Measurements from ENCODE around the gene TBC1D5.

The TBC1D5 gene

DNA sequence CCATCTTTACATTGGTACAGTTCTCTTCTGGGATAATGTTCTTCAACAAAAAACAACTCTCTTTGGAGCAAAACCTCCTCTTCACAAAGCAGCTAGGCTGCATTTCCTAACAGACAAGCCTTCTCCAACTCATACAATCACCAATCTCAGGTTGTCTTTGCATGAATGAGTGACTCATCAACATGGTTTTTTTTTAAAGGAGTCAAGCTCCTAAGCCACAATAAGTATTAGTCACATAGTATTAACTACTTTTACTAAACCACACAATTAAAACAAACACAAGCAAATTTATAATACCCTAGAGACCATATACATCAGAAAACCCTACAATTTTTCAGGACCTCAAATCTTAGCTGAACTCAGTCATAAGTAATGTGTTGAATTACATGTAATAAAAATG lies 137.4 kb downstream of the TBC1D5 start:
- TF ChIP-seq, protein P1, sequence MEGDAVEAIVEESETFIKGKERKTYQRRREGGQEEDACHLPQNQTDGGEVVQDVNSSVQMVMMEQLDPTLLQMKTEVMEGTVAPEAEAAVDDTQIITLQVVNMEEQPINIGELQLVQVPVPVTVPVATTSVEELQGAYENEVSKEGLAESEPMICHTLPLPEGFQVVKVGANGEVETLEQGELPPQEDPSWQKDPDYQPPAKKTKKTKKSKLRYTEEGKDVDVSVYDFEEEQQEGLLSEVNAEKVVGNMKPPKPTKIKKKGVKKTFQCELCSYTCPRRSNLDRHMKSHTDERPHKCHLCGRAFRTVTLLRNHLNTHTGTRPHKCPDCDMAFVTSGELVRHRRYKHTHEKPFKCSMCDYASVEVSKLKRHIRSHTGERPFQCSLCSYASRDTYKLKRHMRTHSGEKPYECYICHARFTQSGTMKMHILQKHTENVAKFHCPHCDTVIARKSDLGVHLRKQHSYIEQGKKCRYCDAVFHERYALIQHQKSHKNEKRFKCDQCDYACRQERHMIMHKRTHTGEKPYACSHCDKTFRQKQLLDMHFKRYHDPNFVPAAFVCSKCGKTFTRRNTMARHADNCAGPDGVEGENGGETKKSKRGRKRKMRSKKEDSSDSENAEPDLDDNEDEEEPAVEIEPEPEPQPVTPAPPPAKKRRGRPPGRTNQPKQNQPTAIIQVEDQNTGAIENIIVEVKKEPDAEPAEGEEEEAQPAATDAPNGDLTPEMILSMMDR (IDR thresholded peaks at IDR 0.05; ENCODE audit: control insufficient read depth, insufficient read depth, low read depth, low read length, missing control alignments), result no peak
- H3K4me3 ChIP-seq (ENCODE audit: control insufficient read depth, low read depth, low read length), result no peak overlapping the region
- DNase-seq (ENCODE audit: low read depth), result peak; percentile 76

DNA sequence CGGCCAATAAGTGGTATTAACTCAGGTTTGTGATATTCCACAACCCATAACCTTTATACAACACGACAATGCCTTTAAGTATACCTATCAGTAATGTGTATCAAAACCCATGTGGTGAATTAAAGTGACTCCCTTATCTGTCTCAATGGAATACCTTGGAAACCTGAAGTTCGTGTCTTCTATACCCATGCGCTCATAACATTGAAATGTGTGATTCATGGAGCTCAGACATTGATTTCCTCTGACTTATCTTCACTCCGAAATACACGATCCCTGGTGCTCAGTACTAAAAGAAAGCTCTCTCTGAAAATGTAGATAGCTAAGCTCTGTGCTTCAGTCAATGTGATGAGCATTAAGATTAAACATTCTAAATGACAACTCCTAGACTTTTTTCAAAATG lies 140.3 kb downstream of the TBC1D5 start:
- no peak for DNase-seq (ENCODE audit: low read depth)
- TF ChIP-seq, protein P1 (IDR thresholded peaks at IDR 0.05; ENCODE audit: control insufficient read depth, insufficient read depth, low read depth, low read length, missing control alignments), result no peak
- no peak overlapping the region for H3K4me3 ChIP-seq (ENCODE audit: control insufficient read depth, low read depth, low read length)

DNA sequence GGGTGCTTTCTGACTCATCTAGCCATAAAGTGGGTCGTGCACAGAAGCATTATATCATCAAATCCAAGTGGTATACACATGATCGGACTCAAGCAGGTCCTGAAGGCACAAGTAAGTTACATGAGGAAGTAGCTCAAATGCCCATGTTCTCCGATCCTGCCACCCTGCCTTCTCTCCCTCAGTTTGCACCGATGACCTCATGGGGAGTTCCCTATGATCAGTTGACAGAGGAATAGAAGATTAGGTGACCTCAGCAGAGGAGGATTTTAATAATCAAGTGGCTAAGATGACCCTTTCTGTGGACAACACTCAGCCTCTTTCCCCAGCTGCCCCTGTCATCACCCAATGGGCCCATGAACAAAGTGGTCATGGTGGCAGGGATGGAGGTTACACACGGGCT lies 149.5 kb downstream of the TBC1D5 start:
- no peak for DNase-seq (ENCODE audit: low read depth)
- H3K4me3 ChIP-seq (ENCODE audit: control insufficient read depth, low read depth, low read length), result no peak overlapping the region
- TF ChIP-seq, protein P1 (IDR thresholded peaks at IDR 0.05; ENCODE audit: control insufficient read depth, insufficient read depth, low read depth, low read length, missing control alignments), result no peak

DNA sequence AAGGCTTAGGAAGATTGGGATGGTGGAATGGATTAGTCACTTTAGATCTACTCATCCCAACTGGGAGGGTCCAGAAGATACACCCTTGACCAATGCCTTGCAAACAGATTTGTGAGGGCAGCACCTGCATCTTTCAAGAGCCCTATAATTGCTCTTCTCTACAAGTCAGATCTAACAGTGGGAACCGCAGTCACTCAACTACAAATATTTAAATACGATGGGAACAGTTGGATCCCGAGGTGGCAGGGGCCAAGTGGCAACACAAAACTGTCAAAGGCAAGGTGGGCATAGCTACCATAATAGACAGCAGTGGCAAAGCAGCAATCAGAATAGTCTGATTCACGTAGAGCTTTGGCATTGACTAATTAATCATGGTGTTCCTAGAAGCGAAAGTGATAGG lies 152.0 kb downstream of the TBC1D5 start:
- TF ChIP-seq, protein P1 (IDR thresholded peaks at IDR 0.05; ENCODE audit: control insufficient read depth, insufficient read depth, low read depth, low read length, missing control alignments), result no peak
- DNase-seq (ENCODE audit: low read depth), result no peak
- no peak overlapping the region for H3K4me3 ChIP-seq (ENCODE audit: control insufficient read depth, low read depth, low read length)

DNA sequence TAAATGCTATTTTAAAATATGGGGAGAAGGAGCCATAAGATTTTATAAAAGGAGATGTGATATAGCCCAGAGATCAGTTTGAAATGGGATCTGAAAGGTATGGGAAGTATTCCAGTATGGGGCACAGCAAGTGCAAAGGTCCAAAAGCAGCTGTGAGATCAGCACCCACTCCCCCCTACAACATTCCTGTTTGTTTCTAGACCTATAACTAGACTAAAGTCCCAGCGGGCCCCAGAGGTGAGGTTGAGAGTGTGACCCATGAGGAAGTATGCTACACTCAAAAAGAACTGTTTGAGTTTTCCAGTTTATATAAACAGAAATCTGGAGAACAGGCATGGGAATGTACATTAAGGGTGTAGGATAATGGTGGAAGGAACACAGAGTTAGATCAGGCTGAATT lies 152.5 kb downstream of the TBC1D5 start:
- TF ChIP-seq, protein P1 (IDR thresholded peaks at IDR 0.05; ENCODE audit: control insufficient read depth, insufficient read depth, low read depth, low read length, missing control alignments), result no peak
- DNase-seq (ENCODE audit: low read depth), result no peak
- H3K4me3 ChIP-seq (ENCODE audit: control insufficient read depth, low read depth, low read length), result no peak overlapping the region

DNA sequence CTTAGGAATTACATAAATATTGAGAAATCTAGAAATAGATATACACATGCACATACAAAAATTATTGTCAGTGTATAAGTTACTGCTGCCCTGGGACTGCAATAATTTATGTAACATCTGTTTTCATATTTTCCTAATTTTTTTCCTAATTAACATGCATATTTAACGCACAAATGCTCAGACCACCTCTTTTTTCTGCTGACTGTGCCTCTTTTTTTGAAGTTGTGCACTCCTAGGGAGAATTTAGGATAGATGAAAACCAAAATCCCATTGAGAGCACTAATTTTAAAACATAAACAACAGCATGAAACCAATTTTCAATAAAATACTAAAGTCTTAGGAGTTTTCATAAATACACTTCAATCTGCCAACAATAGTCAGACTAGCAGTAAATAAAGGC lies 154.0 kb downstream of the TBC1D5 start:
- TF ChIP-seq, protein P1 (IDR thresholded peaks at IDR 0.05; ENCODE audit: control insufficient read depth, insufficient read depth, low read depth, low read length, missing control alignments), result no peak
- no peak for DNase-seq (ENCODE audit: low read depth)
- no peak overlapping the region for H3K4me3 ChIP-seq (ENCODE audit: control insufficient read depth, low read depth, low read length)

Measured in AG09309 (cell line).